K562 (cell line): ENCODE results near the gene PSG7. TPM values are rescaled to one million over a fixed set of nuclear protein-coding genes. Genes with fewer than 3 reads are reported as not detected.
"Not testable (repeated sequence)": the region's sequence is repeated elsewhere in the genome, so short reads cannot be mapped to it uniquely, and the experiment has no call there.

Source experiments
- ATAC-seq: fragments of 200-7000 bp; cut with Tn5 transposase; 3 replicates; pipeline ENCODE4 v1.9.1; 2020; ENCODE audit warnings: moderate library complexity
- BruUV-seq: library from RNA; stranded (reverse); fragments of 400-500 nt; replicated peaks from 2 replicates; lab custom pipeline; 2021; lab: Mats Ljungman, UMichigan
- CTCF ChIA-PET: fragments of 300-600 bp; formaldehyde crosslinking; extraction: SDS; loops from one replicate; lab custom pipeline; 2021; ENCODE audit warnings: low intra/inter-chr PET ratio; lab: Yijun Ruan, JAX
- POLR2A ChIA-PET: fragments of 300-600, 350-650 bp; sonication (Branson Sonifier 250); formaldehyde crosslinking; extraction: SDS; loops from one replicate; lab custom pipeline; 2021; ENCODE audit warnings: antibody characterized with exemption, inconsistent platforms; lab: Yijun Ruan, JAX
- DNase-seq, 4 experiments: peaks; one replicate each; pipeline versions ENCODE4 v3.0.0 to v3.0.0-alpha.2; 2011 to 2018; ENCODE audit warnings: low spot score in 3 of 4, mixed read lengths in 3 of 4; ENCODE audit errors: extremely low read depth in 1 of 4
- FAIRE-seq: peaks from 2 replicates; lab custom pipeline; 2011; peaks lifted over from hg19 to GRCh38; lab: Jason Lieb, UNC
- H2AFZ ChIP-seq: 2 replicates; pipeline ENCODE4 v1.6.0; 2011; ENCODE audit warnings: low read depth, low read length, control low read depth, inconsistent platforms
- H3K27ac ChIP-seq: fragments of 200-600 bp; 3 replicates; pipeline ENCODE4 v1.8.0; 2011; ENCODE audit warnings: low read depth, mild to moderate bottlenecking, control low read depth, inconsistent platforms, low read length, moderate library complexity, mixed read lengths; ENCODE audit errors: extremely low read depth
- H3K27me3 ChIP-seq, 2 experiments: fragments of 300-600 bp in 1 of 2; 2 replicates in 1 of 2; 3 replicates in 1 of 2; pipeline versions ENCODE4 v1.6.0 to v1.8.0; 2011; ENCODE audit warnings: inconsistent platforms in 2 of 2, low read length in 2 of 2, mild to moderate bottlenecking in 1 of 2, mixed read lengths in 1 of 2, moderate library complexity in 1 of 2; ENCODE audit not compliant: control insufficient read depth in 2 of 2, insufficient read depth in 2 of 2
- H3K36me3 ChIP-seq: fragments of 300-600 bp; 3 replicates; pipeline ENCODE4 v1.8.0; 2011; ENCODE audit warnings: mild to moderate bottlenecking, low read length, inconsistent platforms; ENCODE audit not compliant: control insufficient read depth, insufficient read depth
- H3K4me1 ChIP-seq, 2 experiments: fragments of 200-600 bp in 1 of 2; replicated peaks in 1 of 2; 2 replicates in 1 of 2; 3 replicates in 1 of 2; pipeline versions ENCODE4 v1.5.1 to v1.8.0; 2011; ENCODE audit warnings: inconsistent platforms in 2 of 2, low read length in 2 of 2, mild to moderate bottlenecking in 1 of 2, mixed read lengths in 1 of 2, moderate library complexity in 1 of 2; ENCODE audit not compliant: control insufficient read depth in 2 of 2, insufficient read depth in 2 of 2
- H3K4me2 ChIP-seq: 2 replicates; pipeline ENCODE4 v1.6.1; 2011; ENCODE audit warnings: low read length, control low read depth, inconsistent platforms, mixed read lengths; ENCODE audit not compliant: insufficient read depth
- H3K4me3 ChIP-seq: fragments of 200-600 bp; sonication (generic), shearing (Covaris generic); 2 replicates; pipeline ENCODE4 v1.5.1; 2016; ENCODE audit warnings: control low read depth, inconsistent platforms
- H3K79me2 ChIP-seq: fragments of 200-600 bp; 3 replicates; pipeline ENCODE4 v1.8.0; 2011; ENCODE audit warnings: low read length, inconsistent platforms; ENCODE audit not compliant: control insufficient read depth, insufficient read depth
- H3K9ac ChIP-seq, 2 experiments: 2 replicates each; pipeline versions ENCODE4 v1.6.0 to v1.6.1; 2011; ENCODE audit warnings: low read depth in 2 of 2, low read length in 2 of 2, control low read depth in 1 of 2, inconsistent platforms in 1 of 2, mild to moderate bottlenecking in 1 of 2, mixed read lengths in 1 of 2; ENCODE audit not compliant: insufficient read depth in 1 of 2
- H3K9me1 ChIP-seq: one replicate; pipeline ENCODE4 v1.6.0; 2011; ENCODE audit warnings: inconsistent platforms, mild to moderate bottlenecking, low read length, moderate library complexity; ENCODE audit not compliant: control insufficient read depth, insufficient read depth
- H3K9me3 ChIP-seq: replicated peaks from 2 replicates; pipeline ENCODE4 v1.5.1; 2011; ENCODE audit warnings: low read depth, low read length, inconsistent platforms; ENCODE audit not compliant: control insufficient read depth, insufficient read depth
- H4K20me1 ChIP-seq: replicated peaks from 2 replicates; pipeline ENCODE4 v1.6.1; 2011; ENCODE audit warnings: low read length, inconsistent platforms, mixed read lengths; ENCODE audit not compliant: control insufficient read depth, insufficient read depth
- ATF3 ChIP-seq, 2 experiments: fragments of 450-650 bp in 1 of 2; sonication (generic) in 1 of 2; formaldehyde crosslinking in 1 of 2; IDR thresholded peaks in 1 of 2; conservative IDR thresholded peaks in 1 of 2; 2 replicates each; pipeline versions ENCODE4 v1.6.1 to v1.8.1; 2016 to 2023; ENCODE audit warnings: mild to moderate bottlenecking in 2 of 2, moderate library complexity in 2 of 2, inconsistent platforms in 1 of 2, missing genetic modification reagents in 1 of 2
- WGBS: fragments of 100-300 bp; shearing (Covaris generic); methylation state at CpG from one replicate; pipeline ENCODE4 v1.1.6; 2016; ENCODE audit warnings: low coverage, mixed read lengths; ENCODE audit not compliant: insufficient coverage; ENCODE audit errors: missing lambda C conversion rate; 5-methylcytosine and 5-hydroxymethylcytosine counted together
- in situ Hi-C: fragments of 300-500 bp; cut with MboI; formaldehyde crosslinking; loops from 4 replicates; pipeline ENCODE4 v1.15.0; 2018; ENCODE audit warnings: inconsistent platforms, mixed read lengths
- intact Hi-C: fragments of 100-400 bp; cut with micrococcal nuclease; formaldehyde crosslinking; loops from 2 replicates; pipeline ENCODE4 v1.14.2; 2022
- polyA plus RNA-seq, 8 experiments: library from polyadenylated mRNA; depleted of rRNA in 4 of 8; stranded (reverse) in 5 of 8; unstranded in 3 of 8; fragments of >200 nt; fragmentation: Nextera tagmentation in 2 of 8; fragmentation: Illumina TruSeq in 1 of 8; extraction: Ambion mirVana in 2 of 8; extraction: Trizol in 1 of 8; gene quantifications; 2 replicates each; pipeline versions ENCODE4 v1.2.1 to v1.2.3, GENCODE V29; 2011 to 2014; ENCODE audit warnings: inconsistent platforms in 1 of 8, missing spikeins in 1 of 8
- total RNA-seq, 7 experiments: library from RNA; depleted of rRNA in 6 of 7; stranded (reverse); fragments of >200 nt in 6 of 7; fragmentation: Illumina TruSeq in 2 of 7; extraction: Trizol in 2 of 7; gene quantifications; 2 replicates each; pipeline versions ENCODE4 v1.2.1 to v1.2.3, GENCODE V29; 2011 to 2021; ENCODE audit warnings: low replicate concordance in 1 of 7

The PSG7 gene
- total and polyA plus RNA-seq, 9 of the 15 experiments (the other 6 are each of a cell fraction or from before 2014, with no cell fraction given) = not detected

GRCh38 chr19:42874901-42875813, 61.9 kb downstream of the PSG7 start:
- H3K4me2 ChIP-seq; H3K79me2 ChIP-seq; H4K20me1 ChIP-seq; ATAC-seq; H3K27ac ChIP-seq; H3K9me1 ChIP-seq; H3K4me1 ChIP-seq; FAIRE-seq; in situ Hi-C loops; H3K36me3 ChIP-seq; intact Hi-C loops; H3K9ac ChIP-seq; H2AFZ ChIP-seq; H3K9me3 ChIP-seq; DNase-seq; CTCF ChIA-PET; H3K4me3 ChIP-seq; POLR2A ChIA-PET; BruUV-seq; H3K27me3 ChIP-seq; TF ChIP-seq ATF3 (CRISPR knock-in tag; conservative IDR thresholded peaks at IDR 0.05): not testable (repeated sequence)
- WGBS = 5% methylated on average over 3 of the region's 4 CpGs
- peak; percentile 14; the same call in 1 of the 2 replicates for TF ChIP-seq ATF3 (IDR thresholded peaks at IDR 0.05)

GRCh38 chr19:42874136-42874535, 62.9 kb downstream of the PSG7 start:
- BruUV-seq, DNase-seq, H3K27ac ChIP-seq, H3K9me3 ChIP-seq, intact Hi-C loops, H3K79me2 ChIP-seq, H3K4me3 ChIP-seq, CTCF ChIA-PET, H4K20me1 ChIP-seq, H3K36me3 ChIP-seq, FAIRE-seq, ATAC-seq, H3K4me1 ChIP-seq, H3K9ac ChIP-seq, POLR2A ChIA-PET, in situ Hi-C loops, H2AFZ ChIP-seq, H3K27me3 ChIP-seq, H3K9me1 ChIP-seq, H3K4me2 ChIP-seq: not testable (repeated sequence)
- 0% methylated on average over 3 of the region's 3 CpGs for WGBS

Other genes with a start within 250 kb of the PSG7 start
- gene PSG3, start 196.7 kb downstream of the PSG7 start, total RNA-seq (2014; rRNA removed) = not detected in 2 replicates
- gene PSG3, start 196.7 kb downstream of the PSG7 start, total RNA-seq (2014; rRNA removed; fragmentation: Illumina TruSeq; extraction: Trizol) = not detected in 2 replicates
- not detected in 2 replicates for gene PSG3, start 196.7 kb downstream of the PSG7 start, total RNA-seq (2015; rRNA removed; fragmentation: Illumina TruSeq; extraction: Trizol)
- gene PSG3, start 196.7 kb downstream of the PSG7 start, total RNA-seq (2021) = not detected in 2 replicates
- gene PSG3, start 196.7 kb downstream of the PSG7 start, polyA plus RNA-seq (2011; rRNA removed) = not detected in 2 replicates
- gene PSG3, start 196.7 kb downstream of the PSG7 start, polyA plus RNA-seq (2014; fragmentation: Illumina TruSeq; extraction: Trizol) = not detected in 2 replicates
- not detected for gene PSG3, start 196.7 kb downstream of the PSG7 start, polyA plus RNA-seq (2014; fragmentation: Nextera tagmentation; extraction: Ambion mirVana)
- gene PSG3, start 196.7 kb downstream of the PSG7 start, polyA plus RNA-seq (2014; rRNA removed) = not detected in 2 replicates
- not detected in 2 replicates for gene PSG8, start 171.5 kb downstream of the PSG7 start, total RNA-seq (2014; rRNA removed)
- not detected in 2 replicates for gene PSG8, start 171.5 kb downstream of the PSG7 start, total RNA-seq (2014; rRNA removed; fragmentation: Illumina TruSeq; extraction: Trizol)
- not detected in 2 replicates for gene PSG8, start 171.5 kb downstream of the PSG7 start, total RNA-seq (2015; rRNA removed; fragmentation: Illumina TruSeq; extraction: Trizol)
- not detected in 2 replicates for gene PSG8, start 171.5 kb downstream of the PSG7 start, total RNA-seq (2021)
- gene PSG8, start 171.5 kb downstream of the PSG7 start, polyA plus RNA-seq (2011; rRNA removed) = not detected in 2 replicates
- gene PSG8, start 171.5 kb downstream of the PSG7 start, polyA plus RNA-seq (2014; fragmentation: Illumina TruSeq; extraction: Trizol) = not detected in 2 replicates
- gene PSG8, start 171.5 kb downstream of the PSG7 start, polyA plus RNA-seq (2014; fragmentation: Nextera tagmentation; extraction: Ambion mirVana) = not detected
- gene PSG8, start 171.5 kb downstream of the PSG7 start, polyA plus RNA-seq (2014; rRNA removed) = not detected in 2 replicates
- gene PSG1, start 57.5 kb downstream of the PSG7 start, total RNA-seq (2014; rRNA removed) = not detected in 2 replicates
- gene PSG1, start 57.5 kb downstream of the PSG7 start, total RNA-seq (2014; rRNA removed; fragmentation: Illumina TruSeq; extraction: Trizol) = not detected in 2 replicates
- not detected in 2 replicates for gene PSG1, start 57.5 kb downstream of the PSG7 start, total RNA-seq (2015; rRNA removed; fragmentation: Illumina TruSeq; extraction: Trizol)
- not detected in 2 replicates for gene PSG1, start 57.5 kb downstream of the PSG7 start, total RNA-seq (2021)
- gene PSG1, start 57.5 kb downstream of the PSG7 start, polyA plus RNA-seq (2011; rRNA removed) = not detected in 2 replicates
- gene PSG1, start 57.5 kb downstream of the PSG7 start, polyA plus RNA-seq (2014; fragmentation: Illumina TruSeq; extraction: Trizol) = not detected in 2 replicates
- not detected for gene PSG1, start 57.5 kb downstream of the PSG7 start, polyA plus RNA-seq (2014; fragmentation: Nextera tagmentation; extraction: Ambion mirVana)
- not detected in 2 replicates for gene PSG1, start 57.5 kb downstream of the PSG7 start, polyA plus RNA-seq (2014; rRNA removed)
- not detected in 2 replicates for gene PSG6, start 19.3 kb downstream of the PSG7 start, total RNA-seq (2014; rRNA removed)
- not detected in 2 replicates for gene PSG6, start 19.3 kb downstream of the PSG7 start, total RNA-seq (2014; rRNA removed; fragmentation: Illumina TruSeq; extraction: Trizol)
- not detected in 2 replicates for gene PSG6, start 19.3 kb downstream of the PSG7 start, total RNA-seq (2015; rRNA removed; fragmentation: Illumina TruSeq; extraction: Trizol)
- gene PSG6, start 19.3 kb downstream of the PSG7 start, total RNA-seq (2021) = not detected in 2 replicates
- not detected in 2 replicates for gene PSG6, start 19.3 kb downstream of the PSG7 start, polyA plus RNA-seq (2011; rRNA removed)
- gene PSG6, start 19.3 kb downstream of the PSG7 start, polyA plus RNA-seq (2014; fragmentation: Illumina TruSeq; extraction: Trizol) = not detected in 2 replicates
- gene PSG6, start 19.3 kb downstream of the PSG7 start, polyA plus RNA-seq (2014; fragmentation: Nextera tagmentation; extraction: Ambion mirVana) = not detected
- not detected in 2 replicates for gene PSG6, start 19.3 kb downstream of the PSG7 start, polyA plus RNA-seq (2014; rRNA removed)
- not detected in 2 replicates for gene PSG11, start 89.3 kb upstream of the PSG7 start, total RNA-seq (2014; rRNA removed)
- gene PSG11, start 89.3 kb upstream of the PSG7 start, total RNA-seq (2014; rRNA removed; fragmentation: Illumina TruSeq; extraction: Trizol) = not detected in 2 replicates
- gene PSG11, start 89.3 kb upstream of the PSG7 start, total RNA-seq (2015; rRNA removed; fragmentation: Illumina TruSeq; extraction: Trizol) = not detected in 2 replicates
- gene PSG11, start 89.3 kb upstream of the PSG7 start, total RNA-seq (2021) = not detected in 2 replicates
- not detected in 2 replicates for gene PSG11, start 89.3 kb upstream of the PSG7 start, polyA plus RNA-seq (2011; rRNA removed)
- not detected in 2 replicates for gene PSG11, start 89.3 kb upstream of the PSG7 start, polyA plus RNA-seq (2014; fragmentation: Illumina TruSeq; extraction: Trizol)
- not detected for gene PSG11, start 89.3 kb upstream of the PSG7 start, polyA plus RNA-seq (2014; fragmentation: Nextera tagmentation; extraction: Ambion mirVana)
- gene PSG11, start 89.3 kb upstream of the PSG7 start, polyA plus RNA-seq (2014; rRNA removed) = not detected in 2 replicates
- not detected in 2 replicates for gene PSG2, start 145.5 kb upstream of the PSG7 start, total RNA-seq (2014; rRNA removed)
- gene PSG2, start 145.5 kb upstream of the PSG7 start, total RNA-seq (2014; rRNA removed; fragmentation: Illumina TruSeq; extraction: Trizol) = not detected in 2 replicates
- not detected in 2 replicates for gene PSG2, start 145.5 kb upstream of the PSG7 start, total RNA-seq (2015; rRNA removed; fragmentation: Illumina TruSeq; extraction: Trizol)
- not detected in 2 replicates for gene PSG2, start 145.5 kb upstream of the PSG7 start, total RNA-seq (2021)
- gene PSG2, start 145.5 kb upstream of the PSG7 start, polyA plus RNA-seq (2011; rRNA removed) = not detected in 2 replicates
- not detected in 2 replicates for gene PSG2, start 145.5 kb upstream of the PSG7 start, polyA plus RNA-seq (2014; fragmentation: Illumina TruSeq; extraction: Trizol)
- not detected for gene PSG2, start 145.5 kb upstream of the PSG7 start, polyA plus RNA-seq (2014; fragmentation: Nextera tagmentation; extraction: Ambion mirVana)
- not detected in 2 replicates for gene PSG2, start 145.5 kb upstream of the PSG7 start, polyA plus RNA-seq (2014; rRNA removed)
- not detected in 2 replicates for gene PSG5, start 249.3 kb upstream of the PSG7 start, total RNA-seq (2014; rRNA removed)
- not detected in 2 replicates for gene PSG5, start 249.3 kb upstream of the PSG7 start, total RNA-seq (2014; rRNA removed; fragmentation: Illumina TruSeq; extraction: Trizol)
- gene PSG5, start 249.3 kb upstream of the PSG7 start, total RNA-seq (2015; rRNA removed; fragmentation: Illumina TruSeq; extraction: Trizol) = not detected in 2 replicates
- not detected in 2 replicates for gene PSG5, start 249.3 kb upstream of the PSG7 start, total RNA-seq (2021)
- not detected in 2 replicates for gene PSG5, start 249.3 kb upstream of the PSG7 start, polyA plus RNA-seq (2011; rRNA removed)
- not detected in 2 replicates for gene PSG5, start 249.3 kb upstream of the PSG7 start, polyA plus RNA-seq (2014; fragmentation: Illumina TruSeq; extraction: Trizol)
- not detected for gene PSG5, start 249.3 kb upstream of the PSG7 start, polyA plus RNA-seq (2014; fragmentation: Nextera tagmentation; extraction: Ambion mirVana)
- gene PSG5, start 249.3 kb upstream of the PSG7 start, polyA plus RNA-seq (2014; rRNA removed) = not detected in 2 replicates